ENCODE measurements around the gene MRGPRG. TPM values are rescaled to one million over a fixed set of nuclear protein-coding genes. Genes with fewer than 3 reads are reported as not detected.
"Not testable (repeated sequence)": the region's sequence is repeated elsewhere in the genome, so short reads cannot be mapped to it uniquely, and the experiment has no call there.

MRGPRG gene
- total and polyA plus RNA-seq, 2 experiments from 2014 or later: not detected

DNA sequence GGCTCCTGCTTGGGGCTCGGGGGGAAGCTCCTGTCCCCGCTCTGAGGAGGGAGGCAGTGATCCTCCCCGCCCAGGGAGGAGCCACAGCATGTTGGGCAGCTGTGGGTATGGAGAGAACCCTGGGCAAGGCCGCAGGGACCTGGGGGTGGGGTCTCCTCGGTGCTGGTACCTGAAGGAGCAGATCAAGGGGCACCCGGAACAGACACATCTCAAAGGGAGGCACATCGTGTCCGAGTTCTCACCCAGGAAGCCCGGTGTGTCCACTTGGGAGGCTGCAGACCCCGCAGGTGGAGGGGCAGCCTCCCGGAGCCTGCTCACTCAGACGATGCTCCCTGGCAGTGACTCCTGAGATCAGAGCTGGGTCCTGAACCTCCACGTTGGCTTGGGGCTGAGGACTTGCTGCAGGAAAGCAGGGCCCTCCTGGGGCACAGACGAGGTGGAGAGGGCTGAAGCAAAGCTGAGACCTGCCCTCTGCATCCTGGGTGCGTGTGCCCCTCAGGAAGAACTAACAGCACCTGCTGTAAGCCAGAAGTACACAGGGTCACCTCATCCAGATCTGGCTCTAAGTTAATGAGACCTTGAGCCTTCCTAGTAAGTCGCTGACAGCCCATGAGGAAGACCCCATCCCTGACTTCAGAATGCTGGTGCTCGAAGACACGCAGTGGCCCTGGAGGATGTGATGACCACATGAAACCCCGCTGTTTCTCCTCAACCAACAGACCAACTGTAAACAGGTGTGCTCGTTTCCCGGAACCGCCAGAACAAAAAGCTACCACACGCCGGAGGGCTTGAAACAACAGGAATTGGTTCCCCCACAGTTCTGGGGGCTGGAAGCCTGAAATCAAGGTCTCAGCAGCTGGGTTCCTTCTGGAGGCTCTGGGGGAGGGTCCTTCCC, 47.6 kb downstream of the MRGPRG start:
- no peaks in the 10 kb centered on the region for H3K79me2 ChIP-seq
- H3K36me3 ChIP-seq (replicated peaks; ENCODE audit: insufficient read depth, low read depth): no peaks in the 10 kb centered on the region
- H3K4me3 ChIP-seq: no peak overlapping the region
- H3K27me3 ChIP-seq: peaks cover 48% of the 10 kb centered on the region
- TF ChIP-seq EZH2 (IDR thresholded peaks at IDR 0.05; ENCODE audit: borderline replicate concordance) (no peak), EZH2phosphoT487 (IDR thresholded peaks at IDR 0.05; ENCODE audit: low read depth, severe bottlenecking, unreplicated experiment) (no peak)
- TF ChIP-seq, protein P1, sequence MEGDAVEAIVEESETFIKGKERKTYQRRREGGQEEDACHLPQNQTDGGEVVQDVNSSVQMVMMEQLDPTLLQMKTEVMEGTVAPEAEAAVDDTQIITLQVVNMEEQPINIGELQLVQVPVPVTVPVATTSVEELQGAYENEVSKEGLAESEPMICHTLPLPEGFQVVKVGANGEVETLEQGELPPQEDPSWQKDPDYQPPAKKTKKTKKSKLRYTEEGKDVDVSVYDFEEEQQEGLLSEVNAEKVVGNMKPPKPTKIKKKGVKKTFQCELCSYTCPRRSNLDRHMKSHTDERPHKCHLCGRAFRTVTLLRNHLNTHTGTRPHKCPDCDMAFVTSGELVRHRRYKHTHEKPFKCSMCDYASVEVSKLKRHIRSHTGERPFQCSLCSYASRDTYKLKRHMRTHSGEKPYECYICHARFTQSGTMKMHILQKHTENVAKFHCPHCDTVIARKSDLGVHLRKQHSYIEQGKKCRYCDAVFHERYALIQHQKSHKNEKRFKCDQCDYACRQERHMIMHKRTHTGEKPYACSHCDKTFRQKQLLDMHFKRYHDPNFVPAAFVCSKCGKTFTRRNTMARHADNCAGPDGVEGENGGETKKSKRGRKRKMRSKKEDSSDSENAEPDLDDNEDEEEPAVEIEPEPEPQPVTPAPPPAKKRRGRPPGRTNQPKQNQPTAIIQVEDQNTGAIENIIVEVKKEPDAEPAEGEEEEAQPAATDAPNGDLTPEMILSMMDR (IDR thresholded peaks at IDR 0.05; ENCODE audit: poor library complexity): no peak
- H3K27ac ChIP-seq: no peak overlapping the region
- WGBS (ENCODE audit: low lambda C conversion rate, missing lambda C conversion rate): 83% methylated on average over 23 of the region's 24 CpGs
- DNase-seq (ENCODE audit: low spot score): no peak
- H2AFZ ChIP-seq: no peak overlapping the region
- no peaks in the 10 kb centered on the region for H3K9me3 ChIP-seq (ENCODE audit: low read depth)
- H3K9me2 ChIP-seq (replicated peaks; ENCODE audit: insufficient read depth): no peaks in the 10 kb centered on the region
- no peaks in the 10 kb centered on the region for H4K20me1 ChIP-seq (ENCODE audit: insufficient read depth, poor library complexity, severe bottlenecking)
- no peak overlapping the region for H3K4me2 ChIP-seq
- H3K4me1 ChIP-seq (ENCODE audit: insufficient read depth): no peaks in the 10 kb centered on the region

DNA sequence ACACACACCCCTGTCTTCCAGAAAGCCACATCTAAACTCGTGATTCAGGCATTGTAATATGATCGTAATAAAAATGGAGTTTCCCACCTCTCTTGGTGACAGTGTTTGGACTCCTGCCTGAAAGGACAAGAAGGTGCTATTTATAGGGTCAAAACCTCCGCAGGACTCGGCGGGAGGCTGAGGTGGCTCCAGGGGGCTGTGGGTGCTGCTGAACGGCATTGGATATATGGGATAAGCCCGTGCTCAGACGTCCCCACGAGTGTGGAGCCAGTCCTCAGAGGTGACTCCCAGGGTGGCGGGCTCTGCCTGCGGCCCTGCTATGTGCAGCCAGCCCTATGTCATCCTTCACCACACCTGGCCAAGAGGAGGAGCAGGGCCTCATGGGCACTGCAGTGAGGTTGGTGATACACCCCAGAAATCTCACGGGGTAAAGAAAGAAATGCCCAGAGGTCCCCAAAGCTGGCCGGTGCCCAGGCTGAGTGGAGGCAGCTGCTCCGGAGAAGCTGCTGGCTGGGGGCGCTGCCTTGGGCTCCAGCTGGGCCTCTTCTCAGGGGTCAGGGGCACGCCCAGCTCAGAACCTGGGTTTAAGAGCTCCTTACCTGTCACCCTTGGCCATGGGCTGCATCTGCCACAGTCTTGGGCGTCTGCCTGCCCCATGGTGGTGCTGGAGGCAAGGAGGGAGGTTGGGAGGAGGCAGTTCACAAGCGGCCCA, 48.4 kb downstream of the MRGPRG start:
- Histone ChIP-seq H3K9me2 (replicated peaks; ENCODE audit: insufficient read depth) (no peaks in the 10 kb centered on the region), H3K27ac (no peak overlapping the region), H2AFZ (no peak overlapping the region), H3K9me3 (ENCODE audit: low read depth) (no peaks in the 10 kb centered on the region), H3K4me3 (no peak overlapping the region), H3K79me2 (no peaks in the 10 kb centered on the region), H3K36me3 (replicated peaks; ENCODE audit: insufficient read depth, low read depth) (no peaks in the 10 kb centered on the region), H4K20me1 (ENCODE audit: insufficient read depth, poor library complexity, severe bottlenecking) (no peaks in the 10 kb centered on the region), H3K4me1 (ENCODE audit: insufficient read depth) (no peaks in the 10 kb centered on the region), H3K4me2 (no peak overlapping the region), H3K27me3 (peaks cover 54% of the 10 kb centered on the region)
- TF ChIP-seq, protein P1 (IDR thresholded peaks at IDR 0.05; ENCODE audit: poor library complexity): no peak
- TF ChIP-seq EZH2 (IDR thresholded peaks at IDR 0.05; ENCODE audit: borderline replicate concordance) (no peak), EZH2phosphoT487 (IDR thresholded peaks at IDR 0.05; ENCODE audit: low read depth, severe bottlenecking, unreplicated experiment) (no peak)
- no peak for DNase-seq (ENCODE audit: low spot score)
- 77% methylated on average over 18 of the region's 18 CpGs for WGBS (ENCODE audit: low lambda C conversion rate, missing lambda C conversion rate)

DNA sequence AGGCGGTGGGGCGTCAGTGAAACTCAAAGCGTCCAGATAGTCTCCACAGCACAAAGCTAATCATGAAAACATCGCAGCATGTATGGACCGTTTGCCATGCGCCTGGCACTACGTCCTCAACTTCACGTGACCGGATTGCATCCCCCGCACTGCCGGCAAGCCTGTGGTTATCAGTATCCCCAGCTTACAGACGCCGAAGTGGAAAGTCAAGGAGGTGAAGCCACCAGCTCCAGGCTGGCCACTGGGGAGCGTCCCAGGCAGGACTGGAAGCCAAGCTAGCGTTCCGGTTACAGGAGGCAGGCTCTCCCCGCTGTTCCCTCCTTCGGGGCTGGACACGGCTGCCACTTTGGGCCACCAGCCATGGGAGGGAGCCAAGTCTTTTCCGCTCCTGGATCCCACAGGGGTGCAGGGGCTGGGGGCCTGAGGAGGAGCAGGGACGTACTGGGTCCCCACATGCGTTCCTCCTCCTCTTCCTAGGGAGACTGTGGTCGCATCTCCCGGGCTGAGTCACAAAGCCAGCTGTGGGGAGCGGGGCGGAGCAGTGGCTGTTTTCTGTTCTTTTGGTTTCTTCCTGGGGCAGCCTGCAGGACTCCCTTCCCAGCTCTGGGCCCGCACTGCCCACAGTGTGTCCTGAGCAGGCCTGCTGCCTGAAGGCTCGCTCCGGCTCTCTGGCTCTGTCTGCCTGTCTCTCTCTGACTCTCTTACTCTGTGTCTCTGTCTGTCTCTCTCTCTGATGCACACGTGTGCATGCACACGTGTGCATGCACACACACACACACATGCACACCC, 49.2 kb downstream of the MRGPRG start:
- Histone ChIP-seq H3K9me3 (ENCODE audit: low read depth) (no peaks in the 10 kb centered on the region), H3K4me2 (peak overlapping the region; percentile 61), H3K79me2 (peaks cover 2% of the 10 kb centered on the region), H3K4me1 (ENCODE audit: insufficient read depth) (no peaks in the 10 kb centered on the region), H3K27me3 (peaks cover 54% of the 10 kb centered on the region), H4K20me1 (ENCODE audit: insufficient read depth, poor library complexity, severe bottlenecking) (no peaks in the 10 kb centered on the region), H2AFZ (no peak overlapping the region), H3K27ac (no peak overlapping the region), H3K36me3 (replicated peaks; ENCODE audit: insufficient read depth, low read depth) (no peaks in the 10 kb centered on the region), H3K4me3 (no peak overlapping the region), H3K9me2 (replicated peaks; ENCODE audit: insufficient read depth) (no peaks in the 10 kb centered on the region)
- 33% methylated on average over 31 of the region's 31 CpGs for WGBS (ENCODE audit: low lambda C conversion rate, missing lambda C conversion rate)
- DNase-seq (ENCODE audit: low spot score): no peak
- TF ChIP-seq, protein P1 (IDR thresholded peaks at IDR 0.05; ENCODE audit: poor library complexity): no peak
- TF ChIP-seq EZH2phosphoT487 (IDR thresholded peaks at IDR 0.05; ENCODE audit: low read depth, severe bottlenecking, unreplicated experiment): no peak
- no peak for TF ChIP-seq EZH2 (IDR thresholded peaks at IDR 0.05; ENCODE audit: borderline replicate concordance)

DNA sequence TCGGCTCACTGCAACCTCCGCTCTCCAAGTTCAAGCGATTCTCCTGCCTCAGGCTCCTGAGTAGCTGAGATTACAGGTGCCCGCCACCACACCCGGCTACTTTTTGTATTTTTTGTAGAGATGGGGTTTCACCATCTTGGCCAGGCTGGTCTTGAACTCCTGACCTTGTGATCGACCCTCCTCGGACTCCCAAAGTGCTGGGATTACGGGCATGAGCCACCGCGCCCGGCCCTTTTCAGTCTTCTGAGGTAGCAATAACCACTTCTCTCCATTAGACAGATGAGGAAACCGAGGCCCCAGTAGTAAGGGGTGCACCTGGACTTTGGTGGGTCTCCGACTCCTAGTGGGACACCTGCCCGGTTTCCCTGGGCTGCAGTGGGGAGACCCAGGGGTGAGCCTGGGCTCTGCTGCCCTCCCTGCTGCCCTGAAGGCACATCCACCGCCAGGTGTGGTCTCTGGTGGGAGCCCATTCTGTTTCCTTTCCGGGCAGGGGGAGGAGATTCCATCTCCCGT, 49.8 kb downstream of the MRGPRG start:
- WGBS (ENCODE audit: low lambda C conversion rate, missing lambda C conversion rate): 86% methylated on average over 16 of the region's 17 CpGs
- H2AFZ ChIP-seq; H3K36me3 ChIP-seq (replicated peaks; ENCODE audit: insufficient read depth, low read depth); DNase-seq (ENCODE audit: low spot score); H3K4me3 ChIP-seq; H3K9me3 ChIP-seq (ENCODE audit: low read depth); H3K27ac ChIP-seq; H3K79me2 ChIP-seq; H4K20me1 ChIP-seq (ENCODE audit: insufficient read depth, poor library complexity, severe bottlenecking); H3K9me2 ChIP-seq (replicated peaks; ENCODE audit: insufficient read depth); H3K4me1 ChIP-seq (ENCODE audit: insufficient read depth): not testable (repeated sequence)
- Histone ChIP-seq H3K4me2 (peak overlapping the region; percentile 61), H3K27me3 (peaks cover 54% of the 10 kb centered on the region)

Measured in hepatocyte (in vitro differentiated cells).